Aorta (tissue), 5 donors: ENCODE data around the gene FILIP1L. TPM values are rescaled to one million over a fixed set of nuclear protein-coding genes. Genes with fewer than 3 reads are reported as not detected.

Experiments used
- ATAC-seq: fragments of 200-7000 bp; cut with Tn5 transposase; one replicate; pipeline ENCODE4 v1.9.1; 2022; ENCODE audit warnings: moderate library complexity; ENCODE audit not compliant: low FRiP score
- DNase-seq, 2 donors: peaks; one replicate each; pipeline ENCODE4 v3.0.0-alpha.2; 2020
- H3K27ac ChIP-seq, 2 donors: one replicate each; pipeline ENCODE4 v1.5.1; 2013; ENCODE audit warnings: low read length in 2 of 2, mild to moderate bottlenecking in 2 of 2, moderate library complexity in 2 of 2, control low read depth in 1 of 2, inconsistent platforms in 1 of 2, low read depth in 1 of 2
- H3K27me3 ChIP-seq, 2 donors: one replicate each; pipeline ENCODE4 v1.6.1; 2013; ENCODE audit warnings: control low read depth in 1 of 2, low read length in 1 of 2, mild to moderate bottlenecking in 1 of 2, moderate library complexity in 1 of 2; ENCODE audit not compliant: insufficient read depth in 2 of 2, control insufficient read depth in 1 of 2
- H3K36me3 ChIP-seq, 2 donors: one replicate each; pipeline ENCODE4 v1.6.1; 2013; ENCODE audit warnings: control low read depth in 1 of 2, low read length in 1 of 2, mild to moderate bottlenecking in 1 of 2; ENCODE audit not compliant: insufficient read depth in 2 of 2, control insufficient read depth in 1 of 2
- H3K4me1 ChIP-seq, 2 donors: one replicate each; pipeline ENCODE4 v1.6.1; 2013; ENCODE audit warnings: low read length in 2 of 2, control low read depth in 1 of 2, mild to moderate bottlenecking in 1 of 2, moderate library complexity in 1 of 2; ENCODE audit not compliant: insufficient read depth in 2 of 2, control insufficient read depth in 1 of 2
- H3K4me3 ChIP-seq, 2 donors: one replicate each; pipeline ENCODE4 v1.5.1; 2013; ENCODE audit warnings: low read length in 2 of 2, control low read depth in 1 of 2, mild to moderate bottlenecking in 1 of 2
- H3K9me3 ChIP-seq: one replicate; pipeline ENCODE4 v1.6.1; 2013; ENCODE audit warnings: mild to moderate bottlenecking, low read length; ENCODE audit not compliant: control insufficient read depth
- WGBS, 2 donors: extraction: QIAGEN DNeasy Blood & Tissue Kit; methylation state at CpG; one replicate each; pipeline ENCODE4 v1.1.7; 2013; 5-methylcytosine and 5-hydroxymethylcytosine counted together
- intact Hi-C, 2 donors: fragments of 100-400 bp; cut with DNase I; formaldehyde crosslinking; loops; one replicate each; pipeline versions ENCODE4 v1.14.2 to v1.15.0; 2022
- polyA plus RNA-seq, 2 donors: library from polyadenylated mRNA; stranded (reverse); fragments of 200-250 nt; gene quantifications; one replicate each; pipeline ENCODE4 v1.2.3, GENCODE V29; 2013
- total RNA-seq, 2 donors: library from RNA; stranded (reverse); fragmentation: NEBNext Ultra II Directional; extraction: Animal tissue kit (Norgen Biotek cat#: 25700); gene quantifications; one replicate each; pipeline ENCODE4 v1.2.1, GENCODE V29; 2021
- donor health status: healthy with polysubstance abuse.
- donor health status: Bipolar disorder and iron deficiency.
- donor health status: DM: no; HTN: no; CAD: no.
- donor health status: DM: no; HTN: no; CAD: no.
- donor health status: DM: yes; HTN: yes; CAD: no.

The FILIP1L gene
- total and polyA plus RNA-seq, 4 donors, result 168 to 861 (median 251) TPM

DNA sequence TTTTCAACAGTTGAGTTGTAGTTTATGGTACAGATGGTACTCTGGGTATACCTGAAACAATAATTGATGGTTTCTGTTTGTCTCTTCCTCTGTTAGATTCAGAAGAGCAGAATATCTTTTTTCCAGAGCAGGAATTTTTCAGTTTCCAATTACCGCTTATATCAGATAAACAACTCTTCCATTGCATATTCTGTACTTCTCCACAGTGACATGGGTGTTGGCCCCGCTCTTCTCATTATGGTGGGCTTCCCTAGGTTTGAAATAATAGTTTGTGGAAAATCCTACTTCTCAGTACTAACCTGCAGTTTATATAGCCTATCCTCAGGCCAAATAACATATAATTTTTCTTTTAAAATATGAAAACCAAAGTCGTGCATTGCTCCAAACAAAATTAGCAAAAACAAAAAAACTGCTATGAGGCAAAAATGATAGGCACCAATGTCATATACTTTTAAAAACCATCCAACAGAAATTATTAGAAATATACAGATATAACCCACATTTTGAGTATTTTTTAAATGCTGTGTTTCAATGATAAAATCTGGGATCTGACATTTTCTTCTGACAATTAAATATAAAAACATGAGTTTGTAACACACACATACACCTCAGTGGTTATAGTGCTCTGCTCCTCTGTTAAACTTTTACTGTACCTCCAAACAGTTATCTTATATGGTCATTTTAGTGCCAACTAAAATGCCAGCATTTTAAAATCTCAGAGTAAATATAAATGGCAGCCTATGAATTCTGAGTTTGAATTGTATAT, 239.9 kb downstream of the FILIP1L start:
- peak overlapping the region; percentile 98 to 100 for H3K4me3 ChIP-seq
- H3K4me1 ChIP-seq, result peaks cover under 1 to 1% of the 10 kb centered on the region in 2 donors
- WGBS, 2 donors, result 6 to 7% methylated on average over 3 of the region's 3 CpGs
- H3K9me3 ChIP-seq, result no peaks in the 10 kb centered on the region
- no peaks in the 10 kb centered on the region for H3K36me3 ChIP-seq
- DNase-seq (no peak), ATAC-seq (no peak)
- peak overlapping the region; percentile 64 to 99 for H3K27ac ChIP-seq
- intact Hi-C loops, result loop anchor here (5.0 to 10.0 kb wide), 3 partner anchors 53 to 170 kb away; no protein-coding TSS in a partner anchor
- H3K27me3 ChIP-seq, result no peaks in the 10 kb centered on the region

DNA sequence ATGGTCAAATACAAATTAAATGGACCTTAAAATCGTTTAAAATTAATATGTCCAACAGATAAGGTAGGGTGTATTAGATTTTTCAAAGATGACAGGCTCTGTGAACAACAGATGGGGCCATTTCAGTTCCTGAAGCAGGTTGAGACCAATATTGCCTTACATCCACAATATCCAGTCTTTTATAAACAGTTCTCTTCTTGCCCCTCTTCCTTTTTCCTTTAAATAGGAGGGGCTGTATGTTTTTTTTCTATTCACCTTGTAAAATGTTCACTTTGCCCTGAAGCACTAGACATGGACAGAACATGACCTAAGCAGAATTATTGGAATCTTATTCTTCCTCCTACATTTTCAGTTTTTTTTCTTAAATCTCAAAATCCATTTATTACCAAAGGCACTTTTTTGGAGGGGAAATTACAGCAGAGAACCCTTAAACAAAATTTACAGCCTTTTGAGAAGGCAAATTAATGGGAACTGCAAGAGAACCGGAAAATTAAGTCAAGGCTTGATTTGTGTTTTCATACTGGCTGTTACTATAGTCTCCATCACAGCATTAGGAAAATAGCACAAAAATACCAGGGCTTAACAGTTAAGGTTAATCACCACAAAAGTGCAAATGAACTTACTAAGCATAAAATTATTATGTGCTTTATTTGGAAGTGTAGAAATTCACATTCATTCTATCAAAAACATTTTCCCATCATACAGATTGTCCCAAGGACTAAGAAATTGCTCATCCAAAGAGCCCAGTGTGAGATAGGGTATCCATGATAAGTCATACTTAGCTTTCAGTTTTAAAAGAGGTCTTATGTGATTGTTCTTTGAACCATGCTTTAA, 240.8 kb downstream of the FILIP1L start:
- no peaks in the 10 kb centered on the region for H3K36me3 ChIP-seq
- WGBS, 2 donors, result 3 to 4% methylated on average over 2 of the region's 2 CpGs
- peaks cover 1 to 6% of the 10 kb centered on the region in 2 donors for H3K4me1 ChIP-seq
- intact Hi-C loops, result loop anchor here in 1 of 2 donors (5.0 to 10.0 kb wide), 2 partner anchors 64 to 171 kb away; no protein-coding TSS in a partner anchor
- peak overlapping the region in 1 of 2 donors; percentile 99 for H3K27ac ChIP-seq
- DNase-seq, result no peak
- no peaks in the 10 kb centered on the region for H3K27me3 ChIP-seq
- no peak for ATAC-seq
- peak overlapping the region; percentile 98 to 100 for H3K4me3 ChIP-seq
- no peaks in the 10 kb centered on the region for H3K9me3 ChIP-seq

DNA sequence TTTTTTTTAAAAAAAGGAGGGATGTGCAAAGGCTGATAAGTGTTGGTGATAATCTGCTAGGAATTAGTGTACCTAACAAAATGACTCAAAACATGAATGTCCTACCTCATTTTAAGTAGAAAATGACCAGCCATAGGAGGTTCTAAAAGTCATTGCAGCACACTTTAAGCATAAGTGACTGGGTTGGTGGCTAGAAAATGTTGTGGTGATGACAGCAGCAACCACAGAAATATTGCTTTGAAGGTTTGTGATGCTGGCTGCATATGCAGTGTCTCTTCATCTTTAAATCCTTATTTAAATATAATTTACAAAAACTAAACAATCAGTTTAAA, 241.4 kb downstream of the FILIP1L start:
- no peaks in the 10 kb centered on the region for H3K27me3 ChIP-seq
- peaks cover 1 to 9% of the 10 kb centered on the region in 2 donors for H3K4me1 ChIP-seq
- intact Hi-C loops, result loop anchor here in 1 of 2 donors (5.0 to 10.0 kb wide), 2 partner anchors 64 to 172 kb away; no protein-coding TSS in a partner anchor
- H3K36me3 ChIP-seq, result peaks cover 0 to 2% of the 10 kb centered on the region in 2 donors
- ATAC-seq, result no peak
- no peak for DNase-seq
- peak overlapping the region; percentile 98 to 100 for H3K4me3 ChIP-seq
- peak overlapping the region; percentile 78 to 99 for H3K27ac ChIP-seq
- H3K9me3 ChIP-seq, result no peaks in the 10 kb centered on the region

DNA sequence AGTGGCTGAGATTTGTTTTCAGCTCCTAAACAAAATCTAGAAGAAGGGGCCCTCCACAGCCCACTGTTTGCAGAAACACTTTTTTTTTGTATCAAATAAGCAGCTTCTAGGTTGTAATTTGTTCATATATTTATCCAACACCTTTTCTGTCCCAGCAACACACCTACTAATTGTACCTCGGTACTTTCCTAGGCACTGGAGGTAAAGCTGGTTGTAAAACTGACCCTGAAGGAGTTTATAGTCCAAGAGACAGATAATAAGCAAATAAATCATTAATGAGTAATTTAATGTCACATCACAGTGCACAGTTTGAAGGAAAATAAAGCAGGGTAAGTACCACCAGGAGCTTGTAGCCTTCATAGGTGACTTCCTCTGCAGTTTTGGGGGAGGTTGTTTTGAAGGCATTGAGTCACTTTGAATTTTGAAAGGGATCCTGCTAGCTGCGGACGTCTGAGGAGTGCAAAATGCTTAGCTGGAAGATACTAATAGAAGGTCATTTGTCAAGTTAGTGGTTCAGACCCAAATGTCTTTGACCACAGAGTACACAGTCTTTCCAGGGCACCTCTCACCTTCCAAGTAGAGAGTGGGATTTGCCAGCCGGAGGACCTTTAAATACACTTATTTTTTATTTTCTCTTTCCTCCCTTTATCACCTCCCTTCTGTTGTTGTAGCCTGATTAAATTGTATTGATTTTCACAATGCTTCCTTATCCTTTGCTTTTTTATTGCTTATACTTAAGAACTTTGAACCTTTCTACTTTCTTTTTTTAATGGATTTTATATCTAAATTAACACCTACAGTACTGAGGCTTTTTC, 242.9 kb downstream of the FILIP1L start:
- Histone ChIP-seq H3K9me3 (no peaks in the 10 kb centered on the region), H3K36me3 (peaks cover 0 to 2% of the 10 kb centered on the region in 2 donors), H3K4me3 (peak overlapping the region; percentile 98 to 100), H3K4me1 (peaks cover 5 to 13% of the 10 kb centered on the region in 2 donors), H3K27ac (peak overlapping the region; percentile 85 to 99), H3K27me3 (no peaks in the 10 kb centered on the region)
- DNase-seq (no peak), ATAC-seq (no peak)
- intact Hi-C loops, result loop anchor here in 1 of 2 donors (5.0 to 10.0 kb wide), 2 partner anchors 66 to 173 kb away; no protein-coding TSS in a partner anchor
- 4 to 7% methylated on average over 4 of the region's 4 CpGs for WGBS, 2 donors

GRCh38 chr3:99870712-99871111, 243.6 kb downstream of the FILIP1L start:
- Histone ChIP-seq H3K27ac (peak overlapping the region; percentile 74 to 99), H3K36me3 (peaks cover 0 to 2% of the 10 kb centered on the region in 2 donors), H3K27me3 (no peaks in the 10 kb centered on the region), H3K9me3 (no peaks in the 10 kb centered on the region), H3K4me1 (peaks cover 5 to 14% of the 10 kb centered on the region in 2 donors), H3K4me3 (peak overlapping the region; percentile 98 to 100)
- no peak for DNase-seq
- 2 to 8% methylated on average over 2 of the region's 2 CpGs for WGBS, 2 donors
- intact Hi-C loops, result loop anchor here in 1 of 2 donors (5.0 to 10.0 kb wide), 2 partner anchors 67 to 174 kb away; no protein-coding TSS in a partner anchor
- no peak for ATAC-seq

GRCh38 chr3:99869621-99870020, 244.7 kb downstream of the FILIP1L start:
- intact Hi-C loops, result loop anchor here (5.0 to 10.0 kb wide), 4 partner anchors 68 to 285 kb away; no protein-coding TSS in a partner anchor
- no peak for DNase-seq
- 0 to 11% methylated on average over 1 of the region's 1 CpG for WGBS, 2 donors
- Histone ChIP-seq H3K4me1 (peaks cover 5 to 15% of the 10 kb centered on the region in 2 donors), H3K27me3 (no peaks in the 10 kb centered on the region), H3K36me3 (peaks cover 0 to 2% of the 10 kb centered on the region in 2 donors), H3K4me3 (peak overlapping the region; percentile 98 to 100), H3K9me3 (no peaks in the 10 kb centered on the region), H3K27ac (peak overlapping the region; percentile 86 to 99)
- no peak for ATAC-seq

- WGBS, 2 donors, result 0% methylated on average over 1 of the region's 1 CpG
- peaks cover 0 to 4% of the 10 kb centered on the region in 2 donors for H3K36me3 ChIP-seq
- no peaks in the 10 kb centered on the region for H3K9me3 ChIP-seq
- H3K4me3 ChIP-seq, result peak overlapping the region; percentile 47 to 100
- ATAC-seq, result no peak
- peak overlapping the region; percentile 92 to 99 for H3K27ac ChIP-seq
- no peak for DNase-seq
- H3K27me3 ChIP-seq, result no peaks in the 10 kb centered on the region
- intact Hi-C loops, result loop anchor here (5.0 to 10.0 kb wide), 3 partner anchors 69 to 287 kb away; no protein-coding TSS in a partner anchor
- peaks cover 5 to 16% of the 10 kb centered on the region in 2 donors for H3K4me1 ChIP-seq
Measured at GRCh38 chr3:99868311-99868646, 246.0 kb downstream of the FILIP1L start.
